Thoracic aorta (tissue), 2 donors: Measurements from ENCODE around the gene ATP4B. TPM values are rescaled to one million over a fixed set of nuclear protein-coding genes. Genes with fewer than 3 reads are reported as not detected.

ENCODE experiments used
- ATAC-seq: fragments of 150-250 bp; one replicate; pipeline ENCODE4 v1.8.0; 2017; ENCODE audit warnings: low read depth; ENCODE audit not compliant: insufficient number of reproducible peaks, low FRiP score
- DNase-seq: peaks from one replicate; pipeline ENCODE4 v3.0.0-alpha.2; 2020; ENCODE audit warnings: low spot score
- H3K27ac ChIP-seq, 2 donors: fragments of 200-600 bp; sonication (generic); 1 replicate in 1 of 2; 2 replicates in 1 of 2; pipeline ENCODE4 v1.5.1; 2016; ENCODE audit warnings: mild to moderate bottlenecking in 2 of 2, moderate library complexity in 2 of 2
- H3K27me3 ChIP-seq: fragments of 200-600 bp; sonication (generic); replicated peaks from 2 replicates; pipeline ENCODE4 v1.6.0; 2016; ENCODE audit warnings: mild to moderate bottlenecking; ENCODE audit not compliant: insufficient read depth
- H3K36me3 ChIP-seq: fragments of 200-600 bp; sonication (generic); one replicate; pipeline ENCODE4 v1.5.1; 2016
- H3K4me1 ChIP-seq, 2 donors: fragments of 200-600 bp; sonication (generic); 1 replicate in 1 of 2; 2 replicates in 1 of 2; pipeline versions ENCODE4 v1.5.1 to v1.6.0; 2016; ENCODE audit warnings: low read depth in 2 of 2, mild to moderate bottlenecking in 1 of 2; ENCODE audit not compliant: control insufficient read depth in 1 of 2
- H3K4me3 ChIP-seq: fragments of 200-600 bp; sonication (generic); 2 replicates; pipeline ENCODE4 v1.5.1; 2016; ENCODE audit warnings: mild to moderate bottlenecking
- H3K9me3 ChIP-seq: fragments of 200-600 bp; sonication (generic); 2 replicates; pipeline ENCODE4 v1.5.1; 2016
- total RNA-seq, 2 donors: library from RNA; depleted of rRNA; stranded (reverse); fragments of >200 nt; gene quantifications; one replicate each; pipeline versions ENCODE4 v1.1.0 to v1.2.3, GENCODE V29; 2016
- TF ChIP-seq, protein P1 (sequence below): fragments of 200-600 bp; sonication (generic); IDR thresholded peaks from one replicate; pipeline ENCODE4 v1.5.1; 2019; ENCODE audit warnings: antibody characterized with exemption

Gene ATP4B
- total RNA-seq, 2 donors from 2014 or later: 0.85 TPM; not detected in 1

DNA sequence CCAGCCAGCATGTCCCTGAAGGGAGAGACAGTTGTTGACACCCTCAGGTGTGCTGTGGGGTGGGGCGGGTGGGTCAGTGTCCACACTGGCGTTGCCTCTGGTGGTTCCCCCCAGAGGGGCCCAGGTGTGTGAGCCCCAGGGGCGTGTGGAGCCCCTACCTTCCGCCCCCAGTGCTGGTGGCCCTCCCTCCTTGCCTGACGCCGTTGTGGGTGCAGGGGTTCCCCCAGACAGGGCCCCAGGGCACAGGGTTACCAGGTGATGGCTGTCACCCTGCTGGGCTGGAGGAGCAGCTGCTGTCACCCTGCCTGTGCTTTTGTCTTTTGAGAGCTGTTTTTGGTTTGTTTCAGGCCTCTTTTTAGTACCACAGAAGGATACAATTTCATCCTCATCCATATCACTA, 27.2 kb downstream of the ATP4B start:
- DNase-seq (no peak), ATAC-seq (no peak)
- TF ChIP-seq, protein P1, sequence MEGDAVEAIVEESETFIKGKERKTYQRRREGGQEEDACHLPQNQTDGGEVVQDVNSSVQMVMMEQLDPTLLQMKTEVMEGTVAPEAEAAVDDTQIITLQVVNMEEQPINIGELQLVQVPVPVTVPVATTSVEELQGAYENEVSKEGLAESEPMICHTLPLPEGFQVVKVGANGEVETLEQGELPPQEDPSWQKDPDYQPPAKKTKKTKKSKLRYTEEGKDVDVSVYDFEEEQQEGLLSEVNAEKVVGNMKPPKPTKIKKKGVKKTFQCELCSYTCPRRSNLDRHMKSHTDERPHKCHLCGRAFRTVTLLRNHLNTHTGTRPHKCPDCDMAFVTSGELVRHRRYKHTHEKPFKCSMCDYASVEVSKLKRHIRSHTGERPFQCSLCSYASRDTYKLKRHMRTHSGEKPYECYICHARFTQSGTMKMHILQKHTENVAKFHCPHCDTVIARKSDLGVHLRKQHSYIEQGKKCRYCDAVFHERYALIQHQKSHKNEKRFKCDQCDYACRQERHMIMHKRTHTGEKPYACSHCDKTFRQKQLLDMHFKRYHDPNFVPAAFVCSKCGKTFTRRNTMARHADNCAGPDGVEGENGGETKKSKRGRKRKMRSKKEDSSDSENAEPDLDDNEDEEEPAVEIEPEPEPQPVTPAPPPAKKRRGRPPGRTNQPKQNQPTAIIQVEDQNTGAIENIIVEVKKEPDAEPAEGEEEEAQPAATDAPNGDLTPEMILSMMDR: no peak
- H3K9me3 ChIP-seq: no peaks in the 10 kb centered on the region
- peaks cover 0 to 4% of the 10 kb centered on the region in 2 donors for H3K4me1 ChIP-seq
- peaks cover 16% of the 10 kb centered on the region for H3K36me3 ChIP-seq
- H3K4me3 ChIP-seq: no peak overlapping the region
- H3K27ac ChIP-seq: no peak overlapping the region
- H3K27me3 ChIP-seq: no peaks in the 10 kb centered on the region

DNA sequence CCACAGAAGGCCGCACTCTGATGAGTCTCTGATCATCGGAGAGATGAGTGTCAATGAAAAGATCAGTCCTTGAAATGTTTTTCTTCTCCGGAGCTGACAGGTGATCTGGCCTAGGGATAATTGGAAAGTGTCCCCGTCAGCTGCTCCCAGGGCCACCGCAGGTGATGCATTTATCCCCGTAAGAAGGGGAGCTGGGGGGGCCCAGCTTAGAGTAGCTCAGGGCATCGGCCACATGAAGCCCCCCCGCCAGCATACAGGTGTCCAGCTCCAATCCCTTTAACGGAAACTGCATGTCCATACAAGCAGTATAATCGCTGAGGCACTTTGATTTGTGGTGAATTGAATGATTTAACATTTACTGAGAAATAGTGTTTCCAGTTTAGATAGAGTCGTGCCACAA, 27.7 kb downstream of the ATP4B start:
- Histone ChIP-seq H3K36me3 (peaks cover 13% of the 10 kb centered on the region), H3K4me1 (peaks cover 0 to 4% of the 10 kb centered on the region in 2 donors), H3K9me3 (no peaks in the 10 kb centered on the region), H3K27me3 (no peaks in the 10 kb centered on the region), H3K4me3 (no peak overlapping the region), H3K27ac (no peak overlapping the region)
- TF ChIP-seq, protein P1: no peak
- DNase-seq (no peak), ATAC-seq (no peak)

DNA sequence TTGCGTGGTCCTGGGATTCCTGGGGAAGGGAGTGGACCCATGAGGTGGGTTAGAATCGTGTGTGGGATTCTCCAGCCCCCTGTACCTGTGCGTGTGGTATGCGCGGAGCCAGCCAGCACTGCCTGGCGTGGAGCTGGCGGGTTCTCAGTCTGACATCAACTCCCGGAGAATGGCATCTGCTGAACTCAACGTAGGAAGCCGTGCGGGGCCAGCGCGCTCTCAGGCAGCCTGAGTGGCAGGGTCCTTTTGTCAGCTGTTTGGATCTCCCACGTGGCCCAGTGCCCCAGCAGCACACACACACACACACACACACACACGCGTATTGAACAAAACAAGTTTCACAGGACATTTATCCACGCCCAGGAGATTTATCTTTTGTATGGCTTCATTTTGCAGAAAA, 28.1 kb downstream of the ATP4B start:
- no peak for ATAC-seq
- TF ChIP-seq, protein P1: no peak
- Histone ChIP-seq H3K4me1 (peaks cover 0 to 4% of the 10 kb centered on the region in 2 donors), H3K27me3 (no peaks in the 10 kb centered on the region), H3K27ac (no peak overlapping the region), H3K9me3 (no peaks in the 10 kb centered on the region), H3K36me3 (peaks cover 10% of the 10 kb centered on the region), H3K4me3 (no peak overlapping the region)
- DNase-seq: no peak

DNA sequence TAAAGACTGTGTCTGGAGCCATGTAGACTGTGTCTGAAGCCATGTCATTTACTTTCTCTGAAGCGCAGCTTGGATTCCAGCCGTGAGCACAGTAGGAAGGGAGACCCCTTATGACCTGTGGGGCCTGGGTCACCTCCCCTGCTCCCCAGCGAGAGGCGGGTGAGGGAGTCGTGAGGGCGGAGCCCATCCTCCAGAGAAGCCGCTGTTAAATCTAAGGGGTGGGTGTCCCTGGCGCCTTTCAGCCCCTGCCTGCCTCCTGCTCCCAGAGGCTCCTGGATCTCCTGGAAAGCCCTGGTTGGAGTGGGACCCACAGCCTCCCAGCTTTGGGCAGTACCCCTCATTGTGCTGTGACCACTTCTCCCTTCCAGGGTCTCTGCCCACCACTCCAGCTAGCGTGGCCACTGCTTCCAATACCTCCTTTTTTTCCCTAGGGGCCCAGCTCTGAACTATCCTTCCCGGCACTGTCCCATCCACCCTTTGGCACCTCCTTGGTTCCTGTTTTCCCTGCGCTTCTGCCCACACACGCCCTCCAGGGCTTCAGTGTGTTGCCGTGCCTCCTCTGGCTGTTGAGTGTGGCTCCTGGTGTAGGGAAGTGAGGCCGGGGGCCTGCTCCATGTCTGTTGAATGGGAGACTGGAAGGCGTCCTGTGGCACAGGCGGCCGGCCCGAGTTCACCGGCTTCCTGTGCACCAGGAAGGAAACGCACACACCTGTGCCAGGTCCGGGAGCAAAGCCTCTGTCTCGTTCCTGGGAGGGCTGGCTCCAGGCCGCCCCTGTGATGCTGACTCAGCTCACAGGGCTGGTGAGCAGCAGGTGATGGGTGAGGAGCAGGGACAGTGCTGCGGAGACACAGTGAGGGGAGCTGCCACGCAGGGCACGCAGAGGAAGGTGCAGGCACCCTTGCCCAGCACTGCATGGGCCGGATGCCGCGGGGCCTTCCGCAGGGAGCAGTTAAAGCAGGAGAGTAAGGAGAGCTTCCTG, 29.4 kb downstream of the ATP4B start:
- H3K9me3 ChIP-seq: no peaks in the 10 kb centered on the region
- DNase-seq: no peak
- H3K27me3 ChIP-seq: no peaks in the 10 kb centered on the region
- TF ChIP-seq, protein P1: no peak
- peaks cover 0 to 4% of the 10 kb centered on the region in 2 donors for H3K4me1 ChIP-seq
- no peak overlapping the region for H3K4me3 ChIP-seq
- ATAC-seq: no peak
- H3K36me3 ChIP-seq: peaks cover 3% of the 10 kb centered on the region
- no peak overlapping the region for H3K27ac ChIP-seq

DNA sequence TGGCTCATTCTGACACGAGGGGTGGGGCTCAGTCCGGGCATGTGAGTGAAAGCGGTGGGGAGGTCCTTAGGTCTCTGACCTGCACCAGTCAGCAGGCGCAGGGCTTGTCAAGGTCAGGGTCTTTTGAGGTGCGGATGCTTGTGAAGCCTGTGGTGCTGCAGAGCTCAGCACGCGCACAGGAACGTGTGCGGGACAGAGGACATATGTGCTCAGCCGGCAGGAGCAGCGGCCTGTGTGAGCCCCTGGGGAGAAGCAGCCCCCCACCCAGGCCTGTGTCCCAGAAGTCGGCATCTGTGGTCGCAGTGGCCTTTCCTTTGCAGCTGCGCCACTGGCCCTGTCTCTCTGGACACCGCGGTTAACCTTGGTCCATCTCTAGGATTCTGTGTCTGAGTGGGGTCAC, 30.9 kb downstream of the ATP4B start:
- TF ChIP-seq, protein P1: no peak
- Histone ChIP-seq H3K4me3 (no peak overlapping the region), H3K4me1 (peaks cover 0 to 4% of the 10 kb centered on the region in 2 donors), H3K27ac (no peak overlapping the region), H3K36me3 (peaks cover 1% of the 10 kb centered on the region), H3K27me3 (no peaks in the 10 kb centered on the region), H3K9me3 (no peaks in the 10 kb centered on the region)
- ATAC-seq: no peak
- DNase-seq: no peak
